Cerebellar nuclear complex (tissue), 1 donor: Measurements from ENCODE around the gene CRKL.
"Not testable (repeated sequence)": the region's sequence is repeated elsewhere in the genome, so short reads cannot be mapped to it uniquely, and the experiment has no call there.

ENCODE experiments used
- DNase-seq, 2 experiments: peaks; one replicate each; lab custom pipeline; 2025; lab: John Stamatoyannopoulos, UW

The CRKL gene

DNA sequence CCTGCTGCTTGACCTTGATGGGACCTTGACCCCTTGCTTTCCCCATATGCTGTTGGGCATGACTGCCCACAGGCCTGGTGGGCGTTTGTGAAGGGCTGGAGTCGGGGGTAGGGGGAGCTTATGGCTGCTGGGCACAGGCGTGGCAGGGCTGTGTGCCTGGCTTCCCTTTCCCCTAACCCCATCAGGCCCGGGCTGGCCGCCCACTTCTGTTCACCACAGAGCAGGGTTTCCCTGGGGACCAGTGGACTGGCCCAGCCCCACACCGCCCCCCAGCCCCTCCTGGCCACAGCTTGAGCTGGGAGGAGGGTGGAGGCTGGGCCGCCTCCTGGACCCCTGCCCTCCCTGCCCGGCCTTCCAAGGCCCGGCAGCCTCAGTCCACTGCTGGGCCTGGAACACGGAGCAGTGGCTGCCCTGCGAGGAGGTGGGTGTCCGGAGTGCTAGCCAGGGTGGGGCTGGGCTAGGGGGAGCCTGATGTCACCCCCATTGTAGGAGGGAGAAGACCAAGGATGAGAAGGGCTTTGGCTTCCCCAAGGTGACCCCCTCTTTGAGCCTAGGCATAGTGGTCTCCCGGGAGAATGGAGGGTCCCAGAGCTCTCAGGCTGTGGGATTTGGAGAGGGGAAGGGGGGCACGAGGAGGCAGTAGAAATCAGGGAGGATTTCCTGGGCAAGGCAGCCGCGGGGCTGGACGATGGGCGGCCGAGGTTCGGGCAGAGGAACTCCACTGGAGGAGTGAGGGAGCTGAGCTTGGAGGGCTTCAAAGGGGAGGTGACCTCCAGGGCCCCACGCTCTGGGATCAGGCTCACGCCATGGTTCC lies 49.9 kb downstream of the CRKL start, which contains the start of gene AIFM3:
TSS of gene AIFM3 (plus strand) at position 373 of the 814 bp plus-strand sequence. CDS start 690 bp downstream, outside the sequence.
- DNase-seq, result no peak

- DNase-seq, result no peak
Measured at GRCh38 chr22:20967697-20968211, 50.5 kb downstream of the CRKL start.

- DNase-seq, result no peak
Measured at GRCh38 chr22:20968281-20968977, 51.2 kb downstream of the CRKL start.

- no peak for DNase-seq
Measured at GRCh38 chr22:20970939-20971657, 53.9 kb downstream of the CRKL start.

GRCh38 chr22:20972014-20972694 lies 54.9 kb downstream of the CRKL start:
- DNase-seq, result not testable (repeated sequence)

GRCh38 chr22:20972933-20973577 lies 55.8 kb downstream of the CRKL start:
- no peak for DNase-seq

DNA sequence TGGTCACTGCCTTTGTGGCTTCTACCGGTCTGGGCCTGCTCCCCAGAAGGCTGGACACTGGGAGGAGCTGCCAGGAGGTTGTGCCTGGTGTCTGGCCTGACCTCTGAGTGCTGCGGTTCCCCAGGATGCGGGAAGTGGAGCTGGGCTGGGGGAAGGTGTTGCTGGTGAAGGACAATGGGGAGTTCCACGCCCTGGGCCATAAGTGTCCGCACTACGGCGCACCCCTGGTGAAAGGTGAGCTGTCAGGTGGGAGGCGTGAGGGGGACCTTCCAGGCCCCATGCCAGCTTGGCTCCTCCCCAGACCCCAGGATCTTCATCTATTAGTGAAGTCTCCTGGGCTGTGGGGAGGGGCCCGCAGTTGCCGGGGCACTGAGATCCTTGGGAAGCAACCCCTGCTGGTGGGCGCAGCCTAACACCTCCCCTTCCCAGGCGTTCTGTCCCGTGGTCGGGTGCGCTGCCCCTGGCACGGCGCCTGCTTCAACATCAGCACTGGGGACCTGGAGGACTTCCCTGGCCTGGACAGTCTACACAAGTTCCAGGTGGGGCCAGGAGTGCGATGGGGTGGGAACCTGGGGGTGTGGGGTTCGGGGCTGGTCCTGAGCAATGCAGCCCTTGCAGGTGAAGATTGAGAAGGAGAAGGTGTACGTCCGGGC lies 56.6 kb downstream of the CRKL start:
- no peak for DNase-seq

DNA sequence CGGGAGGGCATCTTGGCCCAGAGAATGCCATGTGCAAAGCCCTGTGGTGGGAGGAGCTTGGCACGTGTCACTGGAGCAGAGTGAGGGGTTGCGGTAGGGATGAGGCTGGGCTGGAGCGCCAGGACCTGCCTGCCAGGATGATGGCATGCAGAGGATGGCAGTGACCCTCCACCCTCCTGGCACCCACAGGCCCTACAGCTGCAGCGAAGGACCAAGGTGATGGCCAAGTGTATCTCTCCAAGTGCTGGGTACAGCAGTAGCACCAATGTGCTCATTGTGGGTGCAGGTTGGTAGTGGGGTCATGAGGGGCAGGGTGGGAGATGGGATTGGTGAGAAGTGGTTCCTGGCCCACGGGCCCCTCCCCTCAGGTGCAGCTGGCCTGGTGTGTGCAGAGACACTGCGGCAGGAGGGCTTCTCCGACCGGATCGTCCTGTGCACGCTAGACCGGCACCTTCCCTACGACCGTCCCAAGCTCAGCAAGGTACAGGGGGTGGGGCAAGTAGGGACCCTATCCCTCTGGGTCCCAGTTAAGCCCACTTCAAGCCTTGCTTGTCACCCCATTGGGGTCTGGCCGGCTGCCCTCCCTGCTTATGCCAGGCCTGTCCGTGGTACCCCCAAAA lies 57.2 kb downstream of the CRKL start:
- no peak for DNase-seq

DNA sequence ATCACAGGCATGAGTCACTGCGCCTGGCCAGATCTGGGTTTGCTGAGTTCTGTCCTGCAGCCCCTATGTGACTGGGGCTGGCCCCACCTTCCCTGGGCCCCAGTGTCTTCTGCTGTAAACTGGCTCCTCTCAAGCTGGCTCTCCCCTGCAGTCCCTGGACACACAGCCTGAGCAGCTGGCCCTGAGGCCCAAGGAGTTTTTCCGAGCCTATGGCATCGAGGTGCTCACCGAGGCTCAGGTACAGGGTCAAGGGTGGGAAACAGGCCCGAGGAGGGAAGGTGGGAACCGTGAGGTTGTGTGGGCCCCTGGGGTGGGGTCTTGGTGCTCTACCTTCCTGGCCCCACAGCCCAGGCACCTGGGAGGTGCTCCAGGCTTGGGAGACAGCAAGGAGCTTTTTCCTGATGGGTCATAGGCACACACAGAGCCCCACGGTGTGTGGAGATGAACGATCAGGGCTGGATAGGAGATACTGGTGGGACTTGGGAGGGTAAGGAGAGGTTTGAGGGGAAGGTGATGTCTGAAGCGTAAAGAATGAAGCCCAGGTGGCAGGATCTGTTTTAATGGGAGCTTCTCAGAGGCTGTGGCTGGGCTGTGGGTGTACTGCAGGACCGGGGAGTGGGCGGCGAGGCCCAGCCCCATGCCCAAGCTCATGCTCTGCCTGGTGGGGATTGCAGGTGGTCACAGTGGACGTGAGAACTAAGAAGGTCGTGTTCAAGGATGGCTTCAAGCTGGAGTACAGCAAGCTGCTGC lies 58.5 kb downstream of the CRKL start:
- no peak for DNase-seq

GRCh38 chr22:20976291-20976877 lies 59.2 kb downstream of the CRKL start:
- DNase-seq, result no peak

DNA sequence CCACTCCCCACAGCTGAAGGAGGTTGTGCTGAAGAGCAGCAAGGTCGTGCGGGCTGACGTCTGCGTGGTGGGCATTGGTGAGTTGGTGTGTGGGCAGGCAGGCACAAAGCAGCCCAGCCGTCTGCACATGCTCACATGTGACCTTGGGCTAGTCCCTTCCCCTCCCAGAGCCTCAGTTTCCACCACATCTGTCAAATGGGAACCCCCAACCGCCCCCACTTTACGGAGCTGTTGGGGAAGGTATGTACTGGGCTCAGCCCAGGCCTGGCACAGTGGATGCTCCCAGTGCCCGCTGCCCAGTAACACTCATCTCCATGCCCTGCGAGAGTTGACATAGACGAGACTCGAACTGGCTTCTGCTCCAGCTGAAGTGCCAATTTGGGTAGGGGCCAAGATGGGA lies 59.8 kb downstream of the CRKL start:
- DNase-seq, result no peak

GRCh38 chr22:20977516-20978170 lies 60.4 kb downstream of the CRKL start:
- no peak for DNase-seq

DNA sequence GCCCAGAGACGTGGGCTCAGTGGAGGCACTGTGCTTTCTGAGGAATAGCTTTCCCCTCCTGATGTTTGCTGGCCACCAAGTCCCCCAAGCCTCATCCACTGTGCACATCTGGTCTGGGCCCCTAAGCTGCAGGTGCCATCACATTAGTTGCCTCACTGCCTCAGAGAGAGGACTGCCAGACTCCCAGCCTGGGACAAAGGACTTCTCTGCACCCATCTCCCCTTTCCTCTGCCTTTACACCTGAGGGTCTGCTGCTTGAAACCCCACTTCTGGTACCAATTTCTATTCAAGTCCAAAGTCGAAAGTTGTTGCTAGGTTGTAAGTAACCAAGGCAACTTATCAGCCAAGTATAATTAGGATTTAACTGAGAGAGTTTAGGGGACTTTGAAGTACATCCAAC lies 61.2 kb downstream of the CRKL start:
- DNase-seq, result no peak

- no peak for DNase-seq
Measured at GRCh38 chr22:20979243-20979809, 62.1 kb downstream of the CRKL start.

GRCh38 chr22:20979940-20980453 lies 62.8 kb downstream of the CRKL start:
- DNase-seq, result no peak

- DNase-seq, result no peak
Measured at GRCh38 chr22:20980523-20980922, 63.3 kb downstream of the CRKL start.

- DNase-seq, result no peak
Measured at GRCh38 chr22:20980938-20981722, 63.9 kb downstream of the CRKL start.
